Transverse colon (tissue), 4 donors: Measurements from ENCODE around the gene FBN3. TPM values are rescaled to one million over a fixed set of nuclear protein-coding genes. Genes with fewer than 3 reads are reported as not detected.

ENCODE experiments used
- DNase-seq: peaks from one replicate; pipeline ENCODE4 v3.0.0-alpha.2; 2019
- H3K27ac ChIP-seq, 4 donors: fragments of 200-600 bp; sonication (generic); 2 replicates each; pipeline ENCODE4 v1.5.1; 2016 to 2018; ENCODE audit warnings: inconsistent platforms in 4 of 4
- H3K27me3 ChIP-seq: fragments of 200-600 bp; sonication (generic); 2 replicates; pipeline ENCODE4 v1.5.1; 2017; ENCODE audit warnings: inconsistent platforms
- H3K36me3 ChIP-seq, 4 donors: fragments of 200-600 bp; sonication (generic); 2 replicates each; pipeline ENCODE4 v1.5.1; 2017 to 2019; ENCODE audit warnings: inconsistent platforms in 4 of 4
- H3K4me1 ChIP-seq, 4 donors: fragments of 200-600 bp; sonication (generic); 2 replicates each; pipeline ENCODE4 v1.5.1; 2017 to 2020; ENCODE audit warnings: inconsistent platforms in 4 of 4
- H3K4me3 ChIP-seq, 4 donors: fragments of 200-600 bp; sonication (generic); 1 replicate in 1 of 4; 2 replicates in 3 of 4; pipeline versions ENCODE4 v1.5.1 to v1.6.1; 2017 to 2019; ENCODE audit warnings: inconsistent platforms in 4 of 4
- H3K9me3 ChIP-seq, 2 donors: fragments of 200-600 bp; sonication (generic); 2 replicates each; pipeline ENCODE4 v1.5.1; 2017 to 2019; ENCODE audit warnings: inconsistent platforms in 2 of 2
- CTCF ChIP-seq, 5 experiments: fragments of 200-600 bp in 3 of 5; fragments of 450-650 bp in 2 of 5; sonication (generic) in 3 of 5; IDR thresholded peaks; 1 replicate in 2 of 5; 2 replicates in 3 of 5; pipeline ENCODE4 v1.5.1; 2016 to 2017; ENCODE audit warnings: antibody characterized with exemption in 5 of 5, inconsistent platforms in 3 of 5, mild to moderate bottlenecking in 2 of 5, moderate library complexity in 1 of 5
- EP300 ChIP-seq: sonication (generic); formaldehyde crosslinking; IDR thresholded peaks from one replicate; pipeline ENCODE4 v1.6.1; 2017; ENCODE audit warnings: antibody characterized with exemption, low read depth
- POLR2A ChIP-seq: fragments of 450-650 bp; IDR thresholded peaks from one replicate; pipeline ENCODE4 v1.6.1; 2016; ENCODE audit warnings: antibody characterized with exemption, mild to moderate bottlenecking, moderate library complexity
- POLR2AphosphoS5 ChIP-seq, 3 donors: sonication (generic); formaldehyde crosslinking; IDR thresholded peaks; one replicate each; pipeline ENCODE4 v1.6.1; 2016; ENCODE audit warnings: antibody characterized with exemption in 3 of 3
- WGBS, 2 donors: methylation state at CpG; one replicate each; pipeline ENCODE4 v1.1.5; 2018; ENCODE audit warnings: low coverage in 1 of 2; 5-methylcytosine and 5-hydroxymethylcytosine counted together
- in situ Hi-C, 4 donors: fragments of 200-750 bp; cut with MboI; loops; one replicate each; pipeline versions ENCODE4 v1.15.0 to v1.15.1; 2017; ENCODE audit warnings: low sequenced_read_pairs in 3 of 4, low pct_ligation_motif_present in 1 of 4, low pct_unique_long_range_greater_than_20kb in 1 of 4
- intact Hi-C: fragments of 100-400 bp; cut with DNase I; formaldehyde crosslinking; loops from one replicate; pipeline ENCODE4 v1.15.1; 2023; ENCODE audit warnings: low total_unique reads
- total RNA-seq, 4 donors: library from RNA; depleted of rRNA; stranded (reverse); fragments of >200 nt; gene quantifications; one replicate each; pipeline ENCODE4 v1.1.0, GENCODE V29; 2016

Gene FBN3
- total RNA-seq = not detected

GRCh38 chr19:8149261-8150094 is at the start of gene FBN3:
Gene FBN3, minus strand, starts transcription at chr19:8149592. Its CDS starts 2,112 bp downstream, at chr19:8147480.
- Histone ChIP-seq H3K4me3 (peak within 1 kb of the TSS in 2 of 4 donors; percentile 8 to 16), H3K27me3 (peaks cover 64% of the 10 kb centered on the region), H3K27ac (no peak within 1 kb of the TSS), H3K36me3 (no peaks in the 10 kb centered on the region), H3K4me1 (peaks cover under 1 to 14% (median 12%) of the 10 kb centered on the region in 4 donors), H3K9me3 (no peaks in the 10 kb centered on the region)
- no peak for TF ChIP-seq POLR2AphosphoS5 (IDR thresholded peaks at IDR 0.05)
- WGBS, 2 donors = 20% methylated on average over 19 of the region's 72 CpGs; no CpG with 5 or more reads in 1 of the 2 donors
- no peak for DNase-seq
- intact Hi-C loops (no loop called here), in situ Hi-C loops (no loop called here)

DNA sequence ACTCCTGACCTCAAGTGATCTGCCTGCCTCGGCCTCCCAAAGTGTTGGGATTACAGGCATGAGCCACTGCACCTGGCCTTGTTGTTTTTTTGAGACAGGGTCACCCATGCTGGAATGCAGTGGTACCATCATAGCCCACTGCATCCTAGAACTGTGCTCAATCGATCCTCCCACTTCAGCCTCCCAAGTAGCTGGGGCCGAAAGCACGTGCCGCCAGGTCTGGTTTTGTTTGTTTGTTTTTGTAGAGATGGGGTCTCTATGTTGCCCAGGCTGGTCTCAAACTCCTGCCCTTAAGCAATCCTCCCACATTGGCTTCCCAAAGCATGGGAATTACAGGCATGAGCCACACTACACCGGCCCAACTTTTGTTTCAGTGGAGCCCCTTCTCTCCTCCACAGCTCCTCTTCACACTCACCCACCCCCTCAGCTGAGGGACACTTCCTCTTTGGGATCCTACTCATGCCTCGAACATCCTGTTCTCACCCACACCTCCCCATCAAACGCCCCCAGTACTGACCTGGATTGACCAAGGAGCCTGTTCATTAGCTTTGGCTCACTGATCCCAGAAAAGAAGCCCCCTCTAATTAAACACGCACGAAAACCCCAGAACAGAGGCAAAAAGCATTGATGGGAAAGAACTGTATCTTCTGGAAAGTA is 47.0 kb upstream of the FBN3 start:
- no peak for DNase-seq

DNA sequence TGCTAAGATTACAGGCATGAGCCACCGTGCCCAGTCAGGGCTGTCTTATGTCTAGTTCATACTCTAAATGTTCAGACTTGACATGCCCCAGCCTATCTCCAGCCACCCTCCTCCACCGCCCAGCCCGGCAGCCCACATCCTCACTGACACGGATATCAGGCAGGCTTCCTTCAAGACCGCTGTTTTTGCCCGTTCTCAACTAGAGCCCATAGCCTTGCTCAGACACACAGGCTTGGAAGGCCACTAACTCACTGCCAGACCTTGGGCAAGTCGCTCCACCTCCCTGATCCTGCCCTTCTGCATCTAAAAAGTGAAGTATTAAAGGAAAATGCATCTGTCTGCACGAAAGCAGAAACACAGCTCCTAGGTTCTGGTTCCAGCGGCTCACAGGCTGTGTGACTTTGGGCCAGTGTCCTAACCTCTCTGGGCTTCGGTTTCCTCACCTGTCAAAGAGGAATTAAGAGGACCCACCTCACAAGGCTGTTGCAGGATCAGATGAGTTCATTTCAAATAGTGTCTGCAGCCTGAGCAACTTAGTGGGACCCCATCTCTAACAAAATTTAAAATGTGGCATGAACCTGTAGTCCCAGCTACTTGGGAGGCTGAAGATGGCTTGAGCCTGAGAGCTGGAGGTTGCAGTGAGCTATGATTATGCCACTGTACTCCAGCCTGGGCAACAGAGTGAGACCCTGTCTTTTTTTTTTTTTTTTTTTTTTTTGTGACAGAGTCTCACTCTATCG is 45.3 kb upstream of the FBN3 start:
- Histone ChIP-seq H3K27me3 (no peaks in the 10 kb centered on the region), H3K4me3 (no peak overlapping the region), H3K9me3 (no peaks in the 10 kb centered on the region), H3K4me1 (peaks cover 0 to 10% (median 0%) of the 10 kb centered on the region in 4 donors), H3K27ac (peak overlapping the region; percentile 51 to 61 (median 54)), H3K36me3 (no peaks in the 10 kb centered on the region)
- 50 to 56% methylated on average over 1 to 11 of the region's 11 CpGs for WGBS, 2 donors
- peak; percentile 50 for DNase-seq
- intact Hi-C loops = no loop called here
- TF ChIP-seq CTCF (IDR thresholded peaks at IDR 0.05) (no peak), POLR2A (no peak), POLR2AphosphoS5 (IDR thresholded peaks at IDR 0.05) (no peak), EP300 (no peak)
- in situ Hi-C loops = no loop called here

More for the DNA sequence above, 47.0 kb upstream of the FBN3 start:
- Histone ChIP-seq H3K4me3 (no peak overlapping the region), H3K27ac (no peak overlapping the region), H3K4me1 (peaks cover 0 to 10% (median 0%) of the 10 kb centered on the region in 4 donors), H3K9me3 (no peaks in the 10 kb centered on the region), H3K36me3 (no peaks in the 10 kb centered on the region), H3K27me3 (no peaks in the 10 kb centered on the region)
- WGBS, 2 donors = 57 to 67% methylated on average over 4 to 10 of the region's 10 CpGs
- in situ Hi-C loops (no loop called here), intact Hi-C loops (no loop called here)
- TF ChIP-seq CTCF (IDR thresholded peaks at IDR 0.05) (no peak), POLR2A (no peak), POLR2AphosphoS5 (IDR thresholded peaks at IDR 0.05) (no peak), EP300 (no peak)

- Histone ChIP-seq H3K36me3 (no peaks in the 10 kb centered on the region), H3K27me3 (no peaks in the 10 kb centered on the region), H3K9me3 (no peaks in the 10 kb centered on the region), H3K27ac (no peak overlapping the region), H3K4me3 (no peak overlapping the region), H3K4me1 (peaks cover 0 to 10% (median 0%) of the 10 kb centered on the region in 4 donors)
- WGBS, 2 donors = 45 to 69% methylated on average over 4 to 7 of the region's 7 CpGs
- intact Hi-C loops (no loop called here), in situ Hi-C loops (no loop called here)
- TF ChIP-seq POLR2AphosphoS5 (IDR thresholded peaks at IDR 0.05) (no peak), EP300 (no peak), CTCF (IDR thresholded peaks at IDR 0.05) (no peak), POLR2A (no peak)
- DNase-seq = no peak
Measured at GRCh38 chr19:8192221-8192820, 42.9 kb upstream of the FBN3 start.
